Activated CD4-positive, alpha-beta T cell treated with anti-CD3 and anti-CD28 coated beads, Interleukin-2, amount 10 ng/mL, durations not matched to agents 24 days and 14 days (primary cell): ENCODE data around the gene MYL3. TPM values are rescaled to one million over a fixed set of nuclear protein-coding genes. Genes with fewer than 3 reads are reported as not detected.

Experiments
- DNase-seq: peaks from one replicate; pipeline ENCODE4 v3.0.0; 2022
- H3K27ac Mint-ChIP-seq: one replicate; pipeline ENCODE4 v1.8.0; 2022; ENCODE audit warnings: mild to moderate bottlenecking, mixed read lengths
- H3K27me3 Mint-ChIP-seq: one replicate; pipeline ENCODE4 v1.8.0; 2022; ENCODE audit warnings: mixed read lengths
- H3K36me3 Mint-ChIP-seq: one replicate; pipeline ENCODE4 v1.8.0; 2022; ENCODE audit warnings: low read depth, mild to moderate bottlenecking, mixed read lengths
- H3K4me1 Mint-ChIP-seq: one replicate; pipeline ENCODE4 v1.8.0; 2021; ENCODE audit warnings: mixed read lengths
- H3K4me3 Mint-ChIP-seq: one replicate; pipeline ENCODE4 v1.8.0; 2022; ENCODE audit warnings: mild to moderate bottlenecking, moderate library complexity, mixed read lengths
- H3K9me3 Mint-ChIP-seq: one replicate; pipeline ENCODE4 v1.8.0; 2021; ENCODE audit warnings: mixed read lengths
- intact Hi-C: fragments of 100-400 bp; cut with micrococcal nuclease; formaldehyde crosslinking; loops from one replicate; pipeline ENCODE4 v1.15.1; 2023
- total RNA-seq: library from RNA; stranded (reverse); gene quantifications from 2 replicates; pipeline ENCODE4 v1.2.3, GENCODE V29; 2022

MYL3 gene
- total RNA-seq, 1 donor from 2014 or later: not detected

- Mint-ChIP-seq H3K36me3 (no peaks in the 10 kb centered on the region), H3K4me3 (peak overlapping the region; percentile 21), H3K27me3 (peaks cover 69% of the 10 kb centered on the region), H3K9me3 (no peaks in the 10 kb centered on the region), H3K4me1 (peaks cover 2% of the 10 kb centered on the region), H3K27ac (no peak overlapping the region)
- no peak for DNase-seq
- intact Hi-C loops: no loop called here
Observed at GRCh38 chr3:46883830-46884185, 20.6 kb upstream of the MYL3 start.

- intact Hi-C loops: no loop called here
- Mint-ChIP-seq H3K4me1 (peaks cover 2% of the 10 kb centered on the region), H3K27me3 (peaks cover 68% of the 10 kb centered on the region), H3K27ac (no peak overlapping the region), H3K9me3 (no peaks in the 10 kb centered on the region), H3K4me3 (peak overlapping the region; percentile 74), H3K36me3 (no peaks in the 10 kb centered on the region)
- DNase-seq: no peak
Observed at GRCh38 chr3:46883054-46883829, 20.0 kb upstream of the MYL3 start.

GRCh38 chr3:46882377-46883053 is 19.3 kb upstream of the MYL3 start:
- H3K9me3 Mint-ChIP-seq: no peaks in the 10 kb centered on the region
- no peak overlapping the region for H3K27ac Mint-ChIP-seq
- peaks cover 2% of the 10 kb centered on the region for H3K4me1 Mint-ChIP-seq
- H3K4me3 Mint-ChIP-seq: peak overlapping the region; percentile 74
- no peak for DNase-seq
- intact Hi-C loops: no loop called here
- no peaks in the 10 kb centered on the region for H3K36me3 Mint-ChIP-seq
- peaks cover 63% of the 10 kb centered on the region for H3K27me3 Mint-ChIP-seq

GRCh38 chr3:46881596-46882376 is 18.5 kb upstream of the MYL3 start:
- H3K36me3 Mint-ChIP-seq: no peaks in the 10 kb centered on the region
- no peak overlapping the region for H3K27ac Mint-ChIP-seq
- H3K27me3 Mint-ChIP-seq: peaks cover 61% of the 10 kb centered on the region
- no peaks in the 10 kb centered on the region for H3K9me3 Mint-ChIP-seq
- peaks cover 2% of the 10 kb centered on the region for H3K4me1 Mint-ChIP-seq
- intact Hi-C loops: no loop called here
- DNase-seq: peak; percentile 71
- peak overlapping the region; percentile 59 for H3K4me3 Mint-ChIP-seq

- no peaks in the 10 kb centered on the region for H3K9me3 Mint-ChIP-seq
- peaks cover 56% of the 10 kb centered on the region for H3K27me3 Mint-ChIP-seq
- H3K4me1 Mint-ChIP-seq: peaks cover 2% of the 10 kb centered on the region
- H3K4me3 Mint-ChIP-seq: peak overlapping the region; percentile 55
- DNase-seq: no peak
- no peaks in the 10 kb centered on the region for H3K36me3 Mint-ChIP-seq
- H3K27ac Mint-ChIP-seq: no peak overlapping the region
- intact Hi-C loops: no loop called here
Observed at GRCh38 chr3:46880884-46881595, 17.8 kb upstream of the MYL3 start.

GRCh38 chr3:46878781-46879436 is 15.7 kb upstream of the MYL3 start:
- Mint-ChIP-seq H3K4me3 (no peak overlapping the region), H3K27me3 (peaks cover 42% of the 10 kb centered on the region), H3K4me1 (peaks cover 2% of the 10 kb centered on the region), H3K27ac (no peak overlapping the region), H3K36me3 (no peaks in the 10 kb centered on the region), H3K9me3 (no peaks in the 10 kb centered on the region)
- DNase-seq: no peak
- intact Hi-C loops: no loop called here

GRCh38 chr3:46877406-46878125 is 14.3 kb upstream of the MYL3 start, which contains the start of gene PTH1R:
TSS of gene PTH1R (plus strand) at chr3:46877721. CDS start at chr3:46883560, 5,839 bp downstream.
- DNase-seq: no peak
- no peak within 1 kb of the TSS for H3K27ac Mint-ChIP-seq
- H3K27me3 Mint-ChIP-seq: peaks cover 39% of the 10 kb centered on the region
- peaks cover 4% of the 10 kb centered on the region for H3K4me1 Mint-ChIP-seq
- no peak within 1 kb of the TSS for H3K4me3 Mint-ChIP-seq
- H3K36me3 Mint-ChIP-seq: no peaks in the 10 kb centered on the region
- no peaks in the 10 kb centered on the region for H3K9me3 Mint-ChIP-seq
- intact Hi-C loops: no loop called here

- H3K27ac Mint-ChIP-seq: no peak overlapping the region
- H3K9me3 Mint-ChIP-seq: no peaks in the 10 kb centered on the region
- intact Hi-C loops: no loop called here
- H3K4me1 Mint-ChIP-seq: peaks cover 3% of the 10 kb centered on the region
- H3K27me3 Mint-ChIP-seq: peaks cover 34% of the 10 kb centered on the region
- no peak for DNase-seq
- H3K36me3 Mint-ChIP-seq: no peaks in the 10 kb centered on the region
- H3K4me3 Mint-ChIP-seq: no peak overlapping the region
Observed at GRCh38 chr3:46876313-46877300, 13.4 kb upstream of the MYL3 start.

GRCh38 chr3:46875560-46875959 is 12.3 kb upstream of the MYL3 start:
- no peaks in the 10 kb centered on the region for H3K36me3 Mint-ChIP-seq
- DNase-seq: no peak
- H3K4me3 Mint-ChIP-seq: no peak overlapping the region
- H3K9me3 Mint-ChIP-seq: no peaks in the 10 kb centered on the region
- intact Hi-C loops: no loop called here
- H3K27ac Mint-ChIP-seq: no peak overlapping the region
- H3K4me1 Mint-ChIP-seq: peaks cover 3% of the 10 kb centered on the region
- H3K27me3 Mint-ChIP-seq: peaks cover 31% of the 10 kb centered on the region

GRCh38 chr3:46874430-46874829 is 11.2 kb upstream of the MYL3 start:
- Mint-ChIP-seq H3K4me3 (no peak overlapping the region), H3K27me3 (peaks cover 19% of the 10 kb centered on the region), H3K36me3 (no peaks in the 10 kb centered on the region), H3K4me1 (peaks cover 3% of the 10 kb centered on the region), H3K27ac (no peak overlapping the region), H3K9me3 (no peaks in the 10 kb centered on the region)
- intact Hi-C loops: no loop called here
- no peak for DNase-seq

- intact Hi-C loops: no loop called here
- Mint-ChIP-seq H3K27me3 (peaks cover 14% of the 10 kb centered on the region), H3K4me1 (peaks cover 3% of the 10 kb centered on the region), H3K36me3 (no peaks in the 10 kb centered on the region), H3K27ac (no peak overlapping the region), H3K9me3 (no peaks in the 10 kb centered on the region), H3K4me3 (no peak overlapping the region)
- no peak for DNase-seq
Observed at GRCh38 chr3:46873521-46873920, 10.3 kb upstream of the MYL3 start.

GRCh38 chr3:46871222-46871621 is 8.0 kb upstream of the MYL3 start:
- Mint-ChIP-seq H3K36me3 (no peaks in the 10 kb centered on the region), H3K27ac (no peak overlapping the region), H3K4me3 (no peak overlapping the region), H3K4me1 (peaks cover 3% of the 10 kb centered on the region), H3K9me3 (no peaks in the 10 kb centered on the region), H3K27me3 (peaks cover 12% of the 10 kb centered on the region)
- DNase-seq: no peak
- intact Hi-C loops: no loop called here
